ENCODE data around the gene UBE2B. TPM values are rescaled to one million over a fixed set of nuclear protein-coding genes. Genes with fewer than 3 reads are reported as not detected.
"Not testable (repeated sequence)": the region's sequence is repeated elsewhere in the genome, so short reads cannot be mapped to it uniquely, and the experiment has no call there.

UBE2B gene
- total RNA-seq, 4 donors from 2014 or later = 22.2 to 124 (median 70.3) TPM

DNA sequence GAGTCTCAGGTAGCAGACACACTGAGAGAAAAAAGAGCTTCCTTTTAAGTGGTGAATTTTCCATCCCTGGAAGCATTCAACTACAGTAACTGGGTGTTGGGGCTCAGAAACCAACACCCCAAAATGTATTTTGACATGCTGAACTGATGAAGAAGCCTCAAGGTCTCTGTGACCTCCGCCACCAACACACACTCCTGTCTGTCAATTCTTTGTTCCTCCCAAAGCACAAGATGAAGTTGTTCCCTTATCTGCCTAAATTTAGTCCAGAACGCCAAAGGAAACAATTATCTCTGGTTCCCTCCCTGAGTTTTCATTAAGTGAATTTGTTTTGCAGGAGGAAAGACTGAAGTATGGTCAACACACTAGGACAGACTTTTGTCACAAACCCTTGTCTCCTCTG, 41.7 kb downstream of the UBE2B start:
- Histone ChIP-seq H3K36me3 (no peaks in the 10 kb centered on the region), H3K27ac (peak overlapping the region; percentile 83 to 94 (median 88)), H3K9me3 (no peaks in the 10 kb centered on the region), H3K27me3 (no peaks in the 10 kb centered on the region), H3K4me1 (peaks cover 25 to 32% of the 10 kb centered on the region in 2 donors), H3K4me3 (no peak overlapping the region)
- intact Hi-C loops (cut with DNase I; ENCODE audit: low total_unique reads) = loop anchor here (2.0 to 5.0 kb wide), 4 partner anchors 24 to 169 kb away; no protein-coding TSS in a partner anchor
- DNase-seq (no peak), ATAC-seq (no peak)
- in situ Hi-C loops (cut with MboI; ENCODE audit: low sequenced_read_pairs in 4 of 4) = loop anchor here in 3 of 4 donors (25.0 kb wide), 1 partner anchor 99 kb away; no protein-coding TSS in a partner anchor
- TF ChIP-seq, protein P1, sequence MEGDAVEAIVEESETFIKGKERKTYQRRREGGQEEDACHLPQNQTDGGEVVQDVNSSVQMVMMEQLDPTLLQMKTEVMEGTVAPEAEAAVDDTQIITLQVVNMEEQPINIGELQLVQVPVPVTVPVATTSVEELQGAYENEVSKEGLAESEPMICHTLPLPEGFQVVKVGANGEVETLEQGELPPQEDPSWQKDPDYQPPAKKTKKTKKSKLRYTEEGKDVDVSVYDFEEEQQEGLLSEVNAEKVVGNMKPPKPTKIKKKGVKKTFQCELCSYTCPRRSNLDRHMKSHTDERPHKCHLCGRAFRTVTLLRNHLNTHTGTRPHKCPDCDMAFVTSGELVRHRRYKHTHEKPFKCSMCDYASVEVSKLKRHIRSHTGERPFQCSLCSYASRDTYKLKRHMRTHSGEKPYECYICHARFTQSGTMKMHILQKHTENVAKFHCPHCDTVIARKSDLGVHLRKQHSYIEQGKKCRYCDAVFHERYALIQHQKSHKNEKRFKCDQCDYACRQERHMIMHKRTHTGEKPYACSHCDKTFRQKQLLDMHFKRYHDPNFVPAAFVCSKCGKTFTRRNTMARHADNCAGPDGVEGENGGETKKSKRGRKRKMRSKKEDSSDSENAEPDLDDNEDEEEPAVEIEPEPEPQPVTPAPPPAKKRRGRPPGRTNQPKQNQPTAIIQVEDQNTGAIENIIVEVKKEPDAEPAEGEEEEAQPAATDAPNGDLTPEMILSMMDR (IDR thresholded peaks at IDR 0.05 in 4 of 5, conservative IDR thresholded peaks at IDR 0.05 in 1 of 5) = no peak

DNA sequence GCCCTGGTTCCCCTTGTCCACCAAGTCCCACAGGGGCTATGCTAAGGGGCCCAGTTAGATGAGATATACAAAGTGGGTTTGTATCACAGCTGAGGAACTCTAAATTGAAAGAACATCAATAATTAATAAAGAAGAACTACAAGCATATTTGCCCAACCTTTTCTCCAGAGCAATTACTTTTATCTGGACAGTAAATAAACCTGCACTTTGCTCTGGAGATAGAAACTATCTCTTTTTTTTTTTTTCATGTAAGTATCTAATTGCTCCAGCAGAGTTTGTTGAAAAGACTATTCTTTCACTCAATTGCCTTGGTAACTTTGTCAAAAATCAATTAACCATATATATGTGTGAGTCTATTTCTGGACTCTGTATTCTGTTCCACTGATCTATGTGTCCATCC, 46.3 kb downstream of the UBE2B start:
- no peaks in the 10 kb centered on the region for H3K9me3 ChIP-seq
- no peak for ATAC-seq
- H3K27me3 ChIP-seq = no peaks in the 10 kb centered on the region
- in situ Hi-C loops (cut with MboI; ENCODE audit: low sequenced_read_pairs in 4 of 4) (loop anchor here in 3 of 4 donors (25.0 kb wide), 1 partner anchor 95 kb away; no protein-coding TSS in a partner anchor), intact Hi-C loops (cut with DNase I; ENCODE audit: low total_unique reads) (no loop called here)
- TF ChIP-seq POLR2A (IDR thresholded peaks at IDR 0.05) = no peak
- H3K36me3 ChIP-seq = no peaks in the 10 kb centered on the region
- H3K4me1 ChIP-seq = peaks cover 2 to 6% of the 10 kb centered on the region in 2 donors
- no peak overlapping the region for H3K4me3 ChIP-seq
- no peak overlapping the region for H3K27ac ChIP-seq
- no peak for DNase-seq

DNA sequence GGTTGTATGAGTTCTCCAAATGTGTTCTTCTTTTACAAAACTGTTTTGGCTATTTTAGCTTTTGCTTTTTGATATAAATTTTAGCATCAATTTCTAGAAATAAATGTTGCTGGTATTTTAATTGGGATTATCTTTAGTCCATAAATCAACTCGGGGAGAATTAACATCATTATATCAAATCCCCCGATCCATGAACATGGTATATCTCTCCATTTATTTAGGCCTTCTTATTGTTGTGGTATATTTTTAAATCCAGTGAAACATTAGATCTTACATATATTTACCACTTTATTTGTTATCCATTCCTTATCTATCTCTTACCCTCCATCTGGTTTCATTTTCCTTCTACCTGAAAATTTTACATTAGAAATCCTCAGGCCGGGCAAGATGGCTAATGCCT, 47.6 kb downstream of the UBE2B start:
- no peaks in the 10 kb centered on the region for H3K4me1 ChIP-seq
- H3K36me3 ChIP-seq = no peaks in the 10 kb centered on the region
- no peak overlapping the region for H3K27ac ChIP-seq
- H3K9me3 ChIP-seq = no peaks in the 10 kb centered on the region
- ATAC-seq (no peak), DNase-seq (no peak)
- no peak for TF ChIP-seq POLR2A (IDR thresholded peaks at IDR 0.05)
- TF ChIP-seq, protein P1 (IDR thresholded peaks at IDR 0.05 in 4 of 5, conservative IDR thresholded peaks at IDR 0.05 in 1 of 5) = no peak
- no peaks in the 10 kb centered on the region for H3K27me3 ChIP-seq
- in situ Hi-C loops (cut with MboI; ENCODE audit: low sequenced_read_pairs in 4 of 4) (loop anchor here in 3 of 4 donors (25.0 kb wide), 1 partner anchor 93 kb away; no protein-coding TSS in a partner anchor), intact Hi-C loops (cut with DNase I; ENCODE audit: low total_unique reads) (no loop called here)
- no peak overlapping the region for H3K4me3 ChIP-seq

DNA sequence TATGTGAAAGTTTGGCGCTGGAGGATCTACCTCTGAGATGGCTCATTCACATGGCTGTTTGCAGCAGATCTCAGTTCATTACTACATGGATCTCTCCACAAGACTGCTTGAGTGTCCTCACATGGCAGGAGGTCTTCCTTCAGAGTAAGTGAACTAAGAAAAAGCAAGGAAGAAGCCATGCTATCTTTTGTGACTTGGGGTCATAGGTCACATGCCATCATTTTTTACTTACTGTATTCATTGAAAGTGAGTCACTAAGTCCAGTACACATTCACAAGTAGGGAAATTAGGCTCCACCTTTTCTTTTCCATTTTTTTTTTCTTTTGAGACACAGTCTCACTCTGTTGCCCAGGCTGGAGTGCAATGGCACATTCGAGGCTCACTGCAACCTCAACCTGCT, 49.0 kb downstream of the UBE2B start:
- ATAC-seq (no peak), DNase-seq (no peak)
- no peaks in the 10 kb centered on the region for H3K36me3 ChIP-seq
- H3K4me3 ChIP-seq = no peak overlapping the region
- in situ Hi-C loops (cut with MboI; ENCODE audit: low sequenced_read_pairs in 4 of 4) (loop anchor here in 3 of 4 donors (25.0 kb wide), 1 partner anchor 92 kb away; no protein-coding TSS in a partner anchor), intact Hi-C loops (cut with DNase I; ENCODE audit: low total_unique reads) (no loop called here)
- H3K9me3 ChIP-seq = no peaks in the 10 kb centered on the region
- no peaks in the 10 kb centered on the region for H3K27me3 ChIP-seq
- no peak overlapping the region for H3K27ac ChIP-seq
- TF ChIP-seq, protein P1 (IDR thresholded peaks at IDR 0.05 in 4 of 5, conservative IDR thresholded peaks at IDR 0.05 in 1 of 5) = no peak
- TF ChIP-seq POLR2A (IDR thresholded peaks at IDR 0.05) = no peak
- H3K4me1 ChIP-seq = no peaks in the 10 kb centered on the region

DNA sequence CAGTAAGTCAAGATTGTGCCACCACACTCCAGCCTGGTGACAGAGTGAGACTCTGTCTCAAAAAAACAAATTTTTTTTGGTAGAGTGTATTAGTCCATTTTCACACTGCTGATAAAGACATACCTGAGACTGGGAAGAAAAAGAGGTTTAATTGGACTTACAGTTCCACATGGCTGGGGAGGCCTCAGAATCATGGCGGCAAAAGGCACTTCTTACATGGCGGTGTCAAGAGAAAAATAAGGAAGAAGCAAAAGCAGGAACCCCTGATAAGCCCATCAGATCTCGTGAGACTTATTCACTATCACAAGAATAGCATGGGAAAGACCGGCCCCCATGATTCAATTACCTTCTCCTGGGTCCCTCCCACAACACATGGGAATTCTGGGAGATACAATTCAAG, 49.7 kb downstream of the UBE2B start:
- H3K4me3 ChIP-seq; DNase-seq; H3K36me3 ChIP-seq; ATAC-seq; H3K4me1 ChIP-seq; H3K27me3 ChIP-seq; intact Hi-C loops (cut with DNase I; ENCODE audit: low total_unique reads); H3K9me3 ChIP-seq; H3K27ac ChIP-seq: not testable (repeated sequence)
- in situ Hi-C loops (cut with MboI; ENCODE audit: low sequenced_read_pairs in 4 of 4) = loop anchor here in 3 of 4 donors (25.0 kb wide), 1 partner anchor 91 kb away; no protein-coding TSS in a partner anchor

Measured in gastrocnemius medialis (tissue), 4 donors.